Dendritic cell treated with granulocyte-macrophage colony-stimulating factor and Interleukin-4, amounts not matched to agents 40 ng/mL and 50 ng/mL, for 4 days (primary cell): ENCODE measurements around the gene NIN.

Experiments used
- H3K27ac Mint-ChIP-seq: one replicate; pipeline ENCODE4 v1.8.0; 2022; ENCODE audit warnings: mild to moderate bottlenecking, mixed read lengths
- H3K27me3 Mint-ChIP-seq: one replicate; pipeline ENCODE4 v1.8.0; 2022; ENCODE audit warnings: mild to moderate bottlenecking, mixed read lengths
- H3K36me3 Mint-ChIP-seq: one replicate; pipeline ENCODE4 v1.8.0; 2022; ENCODE audit warnings: low read depth, mixed read lengths
- H3K4me1 Mint-ChIP-seq: one replicate; pipeline ENCODE4 v1.8.0; 2022; ENCODE audit warnings: low read depth, mixed read lengths
- H3K4me3 Mint-ChIP-seq: one replicate; pipeline ENCODE4 v1.8.0; 2022; ENCODE audit warnings: mild to moderate bottlenecking, moderate library complexity, mixed read lengths
- H3K9me3 Mint-ChIP-seq: one replicate; pipeline ENCODE4 v1.8.0; 2022; ENCODE audit warnings: mixed read lengths
- intact Hi-C: fragments of 100-400 bp; cut with micrococcal nuclease; formaldehyde crosslinking; loops from one replicate; pipeline ENCODE4 v1.15.0; 2022

The NIN gene, protein sequence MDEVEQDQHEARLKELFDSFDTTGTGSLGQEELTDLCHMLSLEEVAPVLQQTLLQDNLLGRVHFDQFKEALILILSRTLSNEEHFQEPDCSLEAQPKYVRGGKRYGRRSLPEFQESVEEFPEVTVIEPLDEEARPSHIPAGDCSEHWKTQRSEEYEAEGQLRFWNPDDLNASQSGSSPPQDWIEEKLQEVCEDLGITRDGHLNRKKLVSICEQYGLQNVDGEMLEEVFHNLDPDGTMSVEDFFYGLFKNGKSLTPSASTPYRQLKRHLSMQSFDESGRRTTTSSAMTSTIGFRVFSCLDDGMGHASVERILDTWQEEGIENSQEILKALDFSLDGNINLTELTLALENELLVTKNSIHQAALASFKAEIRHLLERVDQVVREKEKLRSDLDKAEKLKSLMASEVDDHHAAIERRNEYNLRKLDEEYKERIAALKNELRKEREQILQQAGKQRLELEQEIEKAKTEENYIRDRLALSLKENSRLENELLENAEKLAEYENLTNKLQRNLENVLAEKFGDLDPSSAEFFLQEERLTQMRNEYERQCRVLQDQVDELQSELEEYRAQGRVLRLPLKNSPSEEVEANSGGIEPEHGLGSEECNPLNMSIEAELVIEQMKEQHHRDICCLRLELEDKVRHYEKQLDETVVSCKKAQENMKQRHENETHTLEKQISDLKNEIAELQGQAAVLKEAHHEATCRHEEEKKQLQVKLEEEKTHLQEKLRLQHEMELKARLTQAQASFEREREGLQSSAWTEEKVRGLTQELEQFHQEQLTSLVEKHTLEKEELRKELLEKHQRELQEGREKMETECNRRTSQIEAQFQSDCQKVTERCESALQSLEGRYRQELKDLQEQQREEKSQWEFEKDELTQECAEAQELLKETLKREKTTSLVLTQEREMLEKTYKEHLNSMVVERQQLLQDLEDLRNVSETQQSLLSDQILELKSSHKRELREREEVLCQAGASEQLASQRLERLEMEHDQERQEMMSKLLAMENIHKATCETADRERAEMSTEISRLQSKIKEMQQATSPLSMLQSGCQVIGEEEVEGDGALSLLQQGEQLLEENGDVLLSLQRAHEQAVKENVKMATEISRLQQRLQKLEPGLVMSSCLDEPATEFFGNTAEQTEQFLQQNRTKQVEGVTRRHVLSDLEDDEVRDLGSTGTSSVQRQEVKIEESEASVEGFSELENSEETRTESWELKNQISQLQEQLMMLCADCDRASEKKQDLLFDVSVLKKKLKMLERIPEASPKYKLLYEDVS (N-terminal part only)

DNA sequence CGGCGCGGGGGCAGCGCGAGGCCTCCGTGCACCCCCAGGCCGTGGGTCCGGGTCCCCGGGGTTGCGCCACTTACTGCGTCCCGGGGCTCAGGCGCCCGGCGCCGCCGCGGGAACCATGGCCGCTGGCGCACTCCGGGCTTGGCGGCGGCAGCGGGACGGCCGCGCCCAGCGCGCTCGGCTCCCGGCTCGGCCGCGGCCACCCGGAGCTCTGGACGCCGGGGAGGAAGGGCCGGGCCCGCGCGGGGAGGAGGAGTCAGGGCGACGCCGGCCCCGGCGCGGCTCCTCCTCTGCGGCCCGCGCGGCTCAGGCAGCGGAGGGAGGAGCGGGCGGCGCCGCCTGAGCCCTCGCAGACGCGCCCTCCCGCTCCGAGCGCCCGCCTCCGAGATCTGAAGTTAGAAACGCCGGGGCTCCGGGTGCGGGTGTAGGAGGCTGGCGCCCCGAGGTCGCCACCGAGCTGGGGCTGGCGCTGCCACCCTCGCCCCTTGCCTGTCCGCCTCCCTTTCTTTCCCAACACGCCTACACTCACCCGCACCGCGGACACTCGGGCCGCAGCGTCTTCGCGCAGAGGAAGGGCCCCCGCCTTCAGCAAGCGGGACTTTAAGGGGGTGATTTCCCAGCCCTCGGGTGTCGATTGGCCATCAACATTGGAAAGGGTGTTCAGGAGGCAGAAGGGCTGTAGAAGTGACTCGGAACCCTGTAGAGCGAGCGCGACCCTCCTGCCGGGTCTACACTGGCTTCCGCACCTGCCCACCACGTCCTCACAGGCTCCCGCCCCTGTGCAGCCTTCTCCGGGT is at the start of gene NIN:
Gene NIN, minus strand, starts transcription at position 231 of the 794 bp plus-strand sequence. CDS start 9,106 bp downstream, outside the sequence.
- Mint-ChIP-seq H3K27me3 (peaks cover 7% of the 10 kb centered on the region), H3K4me1 (peaks cover 53% of the 10 kb centered on the region), H3K9me3 (no peaks in the 10 kb centered on the region)

DNA sequence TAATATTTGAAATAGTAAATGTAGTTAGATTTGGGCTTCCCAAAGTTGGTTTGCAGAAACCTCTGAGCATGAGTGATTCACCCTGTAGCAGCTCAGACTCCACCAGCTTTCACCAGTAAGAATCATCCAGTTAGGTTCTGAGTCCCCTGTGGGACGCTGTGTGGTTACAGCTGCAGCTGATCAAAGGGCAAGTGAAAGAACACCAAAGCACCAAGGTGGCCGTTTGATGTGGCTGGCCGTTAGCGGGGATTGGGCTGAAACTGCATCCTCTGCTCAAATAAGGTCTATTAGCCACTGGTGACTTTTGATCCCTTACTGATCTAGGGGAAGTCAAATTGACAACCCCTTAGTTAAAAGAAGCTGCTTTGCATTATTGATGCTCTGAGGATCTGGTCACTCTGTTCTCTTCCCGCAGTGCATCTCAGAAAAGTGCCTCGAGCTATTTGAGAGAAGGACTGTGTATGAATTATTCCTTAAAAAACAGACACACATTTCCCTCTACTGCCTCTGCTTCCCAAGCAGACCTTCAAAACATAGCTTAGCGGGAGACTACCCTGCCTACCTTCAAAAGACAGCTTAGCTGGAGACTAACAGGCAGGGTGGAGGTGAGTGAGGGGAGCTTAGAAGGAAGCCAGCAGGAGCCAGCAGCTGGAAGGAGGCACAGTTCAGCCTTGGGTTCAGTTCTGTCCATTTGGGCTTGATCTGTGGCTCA is 44.6 kb upstream of the NIN start:
- no peaks in the 10 kb centered on the region for H3K9me3 Mint-ChIP-seq
- H3K27me3 Mint-ChIP-seq, result peaks cover 26% of the 10 kb centered on the region
- H3K27ac Mint-ChIP-seq, result no peak overlapping the region
- H3K36me3 Mint-ChIP-seq, result no peaks in the 10 kb centered on the region
- H3K4me3 Mint-ChIP-seq, result no peak overlapping the region
- intact Hi-C loops, result no loop called here
- H3K4me1 Mint-ChIP-seq, result peaks cover 31% of the 10 kb centered on the region

More for the DNA sequence above, at the start of gene NIN:
- Mint-ChIP-seq H3K27ac (peak within 1 kb of the TSS; percentile 93), H3K4me3 (peak within 1 kb of the TSS; percentile 87), H3K36me3 (peaks cover 25% of the 10 kb centered on the region)
- intact Hi-C loops, result loop anchor here (2.0 to 5.0 kb wide), 2 partner anchors 30 to 599 kb away; partner anchors contain the start of gene SOS2

DNA sequence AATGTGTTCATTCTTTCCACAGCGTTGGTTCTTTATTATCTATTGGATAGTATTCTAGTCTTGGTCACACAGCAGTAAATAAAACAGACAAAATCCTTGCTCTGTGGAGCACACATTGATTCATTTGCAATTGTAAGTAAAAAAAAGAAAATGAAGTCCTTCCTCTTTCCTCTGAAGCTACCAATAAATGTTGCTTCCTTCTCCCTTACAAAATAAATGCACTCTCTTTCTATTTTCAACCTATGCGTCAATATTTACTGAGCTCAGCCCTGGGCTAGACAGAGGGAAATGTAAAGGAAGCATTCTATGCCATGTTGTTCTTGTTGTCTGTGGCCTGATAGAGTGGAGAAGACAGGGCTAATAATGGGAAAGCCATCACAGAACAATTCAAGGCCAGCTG is 43.8 kb upstream of the NIN start:
- H3K36me3 Mint-ChIP-seq, result no peaks in the 10 kb centered on the region
- no peaks in the 10 kb centered on the region for H3K9me3 Mint-ChIP-seq
- H3K27me3 Mint-ChIP-seq, result peaks cover 30% of the 10 kb centered on the region
- H3K27ac Mint-ChIP-seq, result no peak overlapping the region
- peaks cover 32% of the 10 kb centered on the region for H3K4me1 Mint-ChIP-seq
- no peak overlapping the region for H3K4me3 Mint-ChIP-seq
- intact Hi-C loops, result no loop called here

DNA sequence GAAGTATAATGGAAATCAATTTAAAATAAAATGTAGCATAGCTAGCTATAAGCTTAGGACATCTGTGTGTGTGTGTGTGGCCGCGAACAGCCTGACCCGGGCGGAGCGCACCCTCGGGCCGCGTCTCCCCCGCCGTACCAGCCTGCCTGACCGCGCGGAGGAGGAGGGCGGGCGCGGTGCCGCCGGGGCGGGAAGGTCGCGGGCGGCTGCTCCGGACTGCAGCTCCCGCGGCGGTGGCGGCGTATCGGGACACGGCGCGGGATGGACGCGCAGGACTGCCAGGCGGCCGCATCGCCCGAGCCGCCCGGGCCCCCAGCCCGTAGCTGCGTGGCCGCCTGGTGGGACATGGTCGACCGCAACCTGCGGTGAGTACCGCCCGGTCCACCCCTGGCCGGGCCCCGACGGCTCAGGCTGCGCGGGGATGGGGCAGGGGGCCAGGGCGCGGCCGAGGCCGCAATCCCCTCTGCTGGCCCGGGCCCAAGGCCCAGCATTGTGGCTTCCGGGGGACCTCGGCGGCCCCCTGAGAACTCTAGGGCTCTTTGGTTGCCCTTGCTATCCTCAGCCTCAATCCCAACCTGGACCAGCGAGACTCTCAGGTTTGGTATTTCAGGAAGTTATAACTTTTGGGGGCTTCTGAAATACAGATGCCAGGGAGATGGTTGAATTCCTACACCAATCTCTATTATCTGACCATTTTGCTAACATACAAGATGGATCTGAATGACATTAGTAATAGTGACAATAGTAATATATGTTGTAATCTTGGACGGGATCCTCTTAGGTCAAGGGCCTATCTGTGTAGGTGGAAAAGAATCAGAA is 41.2 kb upstream of the NIN start, which contains the start of gene ABHD12B:
Gene ABHD12B, plus strand, starts transcription at position 140 of the 819 bp plus-strand sequence. Its CDS starts 122 bp downstream, at position 262.
- peak within 1 kb of the TSS; percentile 8 for H3K27ac Mint-ChIP-seq

DNA sequence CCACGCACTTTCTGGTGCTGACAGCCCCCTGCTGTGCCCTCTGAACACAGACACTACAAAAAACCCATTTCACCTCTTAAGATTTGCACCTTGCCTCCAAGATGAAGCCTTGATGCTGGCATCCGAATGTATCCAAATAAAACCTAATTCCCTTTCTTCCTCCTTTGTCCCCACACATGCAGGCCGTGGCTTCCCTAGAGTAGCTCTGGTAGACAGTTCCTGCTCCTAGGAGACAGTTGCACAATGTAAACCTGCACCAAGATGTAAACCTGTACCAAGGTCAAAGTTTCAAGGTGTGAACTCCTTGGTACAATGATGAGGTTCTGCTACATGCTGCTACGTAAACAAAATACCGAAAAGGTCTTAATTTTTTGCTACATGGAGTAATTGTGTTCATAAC is 40.3 kb upstream of the NIN start:
- peak overlapping the region; percentile 8 for H3K27ac Mint-ChIP-seq
- H3K36me3 Mint-ChIP-seq, result no peaks in the 10 kb centered on the region
- H3K4me3 Mint-ChIP-seq, result peak overlapping the region; percentile 56
- H3K4me1 Mint-ChIP-seq, result peaks cover 32% of the 10 kb centered on the region
- H3K9me3 Mint-ChIP-seq, result no peaks in the 10 kb centered on the region
- peaks cover 30% of the 10 kb centered on the region for H3K27me3 Mint-ChIP-seq
- intact Hi-C loops, result no loop called here

More for the DNA sequence above, 41.2 kb upstream of the NIN start, which contains the start of gene ABHD12B:
- Mint-ChIP-seq H3K9me3 (no peaks in the 10 kb centered on the region), H3K36me3 (no peaks in the 10 kb centered on the region), H3K4me3 (peak within 1 kb of the TSS; percentile 56), H3K27me3 (peaks cover 30% of the 10 kb centered on the region), H3K4me1 (peaks cover 32% of the 10 kb centered on the region)
- intact Hi-C loops, result no loop called here

DNA sequence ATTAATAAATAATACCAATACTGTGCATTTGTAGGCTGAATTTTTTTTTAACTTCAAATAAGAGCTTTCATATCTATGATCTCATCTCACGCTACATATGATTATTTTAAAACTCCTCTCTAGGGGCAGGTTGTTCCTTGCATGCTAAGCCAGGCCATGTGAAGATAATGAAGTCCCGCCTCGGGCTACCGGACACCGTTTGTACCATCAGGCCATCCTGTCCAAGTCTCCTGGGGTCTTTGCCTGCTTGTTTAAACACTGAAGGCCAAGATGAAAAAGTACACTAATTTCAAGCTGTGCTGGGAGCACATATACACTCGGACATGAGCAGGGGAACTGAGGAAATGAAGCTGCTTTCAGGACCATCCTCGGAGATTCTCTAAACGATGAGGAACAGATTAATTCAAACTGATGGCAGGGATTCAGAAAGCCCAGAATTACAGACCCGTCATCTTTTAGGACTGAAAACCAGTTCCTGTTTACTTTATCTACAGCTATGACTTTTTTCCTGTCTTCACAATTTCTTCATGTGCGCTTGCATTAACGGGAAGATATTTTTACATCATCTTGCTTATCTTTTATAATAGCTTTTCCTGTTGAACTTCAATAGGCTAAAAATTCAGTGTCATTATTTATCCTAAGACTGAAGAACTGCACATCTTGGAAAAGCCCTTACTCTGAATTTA is 34.6 kb upstream of the NIN start:
- H3K27me3 Mint-ChIP-seq, result peaks cover 4% of the 10 kb centered on the region
- no peaks in the 10 kb centered on the region for H3K9me3 Mint-ChIP-seq
- no peaks in the 10 kb centered on the region for H3K36me3 Mint-ChIP-seq
- no peak overlapping the region for H3K27ac Mint-ChIP-seq
- intact Hi-C loops, result no loop called here
- no peak overlapping the region for H3K4me3 Mint-ChIP-seq
- H3K4me1 Mint-ChIP-seq, result peaks cover 9% of the 10 kb centered on the region

DNA sequence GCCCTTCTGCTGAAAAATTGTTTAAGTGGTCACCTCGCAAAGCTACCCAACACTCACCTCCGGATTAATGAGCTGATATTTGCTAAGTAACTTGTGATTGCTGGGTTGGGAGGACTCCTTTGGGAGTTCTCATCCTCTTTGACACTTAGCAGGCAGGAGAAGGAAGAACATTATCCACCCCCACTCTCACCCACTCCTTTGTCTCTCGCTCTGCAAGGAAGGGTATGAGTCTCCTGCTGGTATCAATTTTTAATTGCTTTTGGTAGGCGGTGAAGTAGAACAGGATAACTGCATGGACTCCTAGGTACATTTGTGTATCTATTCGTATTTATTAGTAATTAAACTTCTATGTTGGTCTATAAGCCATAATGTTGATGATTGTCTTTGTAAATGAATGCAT is 34.0 kb upstream of the NIN start:
- no peaks in the 10 kb centered on the region for H3K36me3 Mint-ChIP-seq
- peaks cover 8% of the 10 kb centered on the region for H3K4me1 Mint-ChIP-seq
- intact Hi-C loops, result loop anchor here (5.0 kb wide), 1 partner anchor 88 kb away; no protein-coding TSS in a partner anchor
- H3K9me3 Mint-ChIP-seq, result no peaks in the 10 kb centered on the region
- H3K27me3 Mint-ChIP-seq, result no peaks in the 10 kb centered on the region
- no peak overlapping the region for H3K27ac Mint-ChIP-seq
- no peak overlapping the region for H3K4me3 Mint-ChIP-seq

DNA sequence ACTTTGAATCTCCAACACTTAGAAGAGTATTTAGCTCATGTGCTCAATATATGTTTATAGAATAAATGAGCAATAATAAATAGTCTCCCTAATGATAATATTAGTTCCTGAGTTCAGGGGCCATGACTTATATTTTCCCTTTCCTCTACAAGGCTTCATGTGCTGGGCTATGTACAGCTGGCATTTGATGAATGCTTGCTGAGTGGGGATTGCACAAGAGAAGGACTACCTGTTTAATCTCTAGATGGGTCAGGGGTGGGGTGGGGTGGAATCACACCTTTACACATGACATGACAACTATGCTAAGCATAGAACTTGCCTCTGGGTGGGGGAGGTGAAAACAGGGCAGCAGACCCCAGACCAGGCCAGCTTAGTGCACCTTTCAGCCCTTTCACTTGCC is 33.3 kb upstream of the NIN start:
- H3K9me3 Mint-ChIP-seq, result no peaks in the 10 kb centered on the region
- peaks cover 13% of the 10 kb centered on the region for H3K4me1 Mint-ChIP-seq

DNA sequence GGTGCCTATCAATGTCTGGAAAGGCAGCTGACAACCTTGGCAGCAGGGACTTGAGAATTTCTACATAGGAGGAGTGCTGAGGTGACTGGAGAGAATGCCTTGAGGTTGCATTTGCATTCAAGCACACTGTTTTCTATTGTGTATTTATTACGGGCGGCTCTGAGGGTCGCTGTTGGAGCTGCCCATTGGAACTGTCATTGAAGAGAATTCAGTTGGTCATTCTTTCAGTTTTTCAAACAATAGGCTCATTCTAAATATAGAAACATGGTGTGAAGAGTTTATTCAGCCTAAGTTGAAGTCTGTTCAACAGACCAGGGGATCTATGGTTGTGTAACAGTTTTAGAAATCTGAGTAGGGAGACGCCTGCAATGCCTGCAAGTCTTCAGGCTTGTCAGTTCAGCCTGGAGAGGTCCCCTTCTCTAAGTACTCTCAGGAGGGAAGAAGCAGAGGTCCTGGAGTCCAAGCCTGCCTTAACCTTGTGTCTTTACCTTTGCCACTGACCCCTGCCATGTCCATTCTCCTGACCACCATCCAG is 31.1 kb upstream of the NIN start:
- intact Hi-C loops, result loop anchor here (5.0 kb wide), 1 partner anchor 85 kb away; no protein-coding TSS in a partner anchor
- no peaks in the 10 kb centered on the region for H3K36me3 Mint-ChIP-seq
- peaks cover 2% of the 10 kb centered on the region for H3K27me3 Mint-ChIP-seq
- H3K27ac Mint-ChIP-seq, result no peak overlapping the region
- no peak overlapping the region for H3K4me3 Mint-ChIP-seq
- H3K9me3 Mint-ChIP-seq, result no peaks in the 10 kb centered on the region
- H3K4me1 Mint-ChIP-seq, result peaks cover 15% of the 10 kb centered on the region

More for the DNA sequence above, 33.3 kb upstream of the NIN start:
- Mint-ChIP-seq H3K4me3 (no peak overlapping the region), H3K36me3 (no peaks in the 10 kb centered on the region), H3K27me3 (peaks cover 2% of the 10 kb centered on the region), H3K27ac (no peak overlapping the region)
- intact Hi-C loops, result loop anchor here (5.0 kb wide), 1 partner anchor 87 kb away; no protein-coding TSS in a partner anchor

DNA sequence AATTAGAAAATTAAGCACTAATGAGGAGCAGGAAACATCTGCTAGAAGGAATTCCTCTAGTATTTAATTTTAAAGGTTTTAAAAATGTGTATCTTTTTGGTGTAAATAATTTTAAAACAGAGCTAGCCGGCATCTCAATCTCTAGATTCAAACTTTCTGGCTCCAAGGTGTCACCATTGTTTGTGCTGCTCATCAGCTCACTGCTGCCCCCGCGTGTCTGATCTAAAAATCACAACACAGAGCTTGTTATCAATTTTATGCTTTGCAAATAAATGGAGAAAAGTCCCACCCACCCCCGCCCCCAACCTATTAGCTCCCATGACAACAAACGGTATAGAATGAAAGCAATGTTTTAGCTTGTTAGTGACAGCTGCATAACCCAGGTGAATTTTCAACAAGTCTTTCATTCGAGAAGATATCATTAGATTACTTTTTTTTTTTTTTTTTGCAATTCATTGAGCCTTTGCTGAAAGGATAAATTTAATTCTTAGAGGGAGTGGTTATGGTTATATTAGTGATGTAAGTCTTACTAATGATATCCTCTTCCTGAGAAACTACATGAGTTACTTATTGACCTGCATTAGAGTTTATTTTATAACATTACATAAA is 29.6 kb upstream of the NIN start:
- H3K27me3 Mint-ChIP-seq, result peaks cover 2% of the 10 kb centered on the region
- no peaks in the 10 kb centered on the region for H3K9me3 Mint-ChIP-seq
- peak overlapping the region; percentile 84 for H3K4me3 Mint-ChIP-seq
- intact Hi-C loops, result loop anchor here (2.0 to 5.0 kb wide), 2 partner anchors 30 to 83 kb away; partner anchors contain the start of gene NIN
- peaks cover 12% of the 10 kb centered on the region for H3K4me1 Mint-ChIP-seq
- no peaks in the 10 kb centered on the region for H3K36me3 Mint-ChIP-seq
- H3K27ac Mint-ChIP-seq, result peak overlapping the region; percentile 78

DNA sequence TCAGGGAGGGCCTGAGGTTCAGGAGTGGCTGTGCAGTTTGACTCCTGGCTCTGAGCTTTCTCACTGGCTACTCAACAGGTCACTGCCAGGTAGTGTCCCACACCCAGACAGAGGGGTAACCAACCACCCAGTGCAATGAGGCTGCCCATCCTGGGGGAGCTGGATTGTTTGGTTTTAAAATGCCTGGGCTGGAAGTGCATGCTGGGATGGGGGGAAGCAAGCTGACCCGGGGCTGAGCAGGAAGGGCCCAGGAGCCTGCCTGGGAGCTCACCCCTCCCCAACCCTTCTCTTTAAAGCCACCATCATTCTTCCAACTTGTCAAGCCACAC is 28.3 kb upstream of the NIN start:
- peaks cover 2% of the 10 kb centered on the region for H3K27me3 Mint-ChIP-seq
- H3K4me1 Mint-ChIP-seq, result peaks cover 13% of the 10 kb centered on the region
- no peaks in the 10 kb centered on the region for H3K36me3 Mint-ChIP-seq
- no peaks in the 10 kb centered on the region for H3K9me3 Mint-ChIP-seq
- intact Hi-C loops, result loop anchor here (5.0 kb wide), 1 partner anchor 57 kb away; no protein-coding TSS in a partner anchor
- no peak overlapping the region for H3K27ac Mint-ChIP-seq
- H3K4me3 Mint-ChIP-seq, result peak overlapping the region; percentile 84
